Esophagus squamous epithelium (tissue), 5 donors: ENCODE measurements around the gene LSMEM2. TPM values are rescaled to one million over a fixed set of nuclear protein-coding genes. Genes with fewer than 3 reads are reported as not detected.
"Not testable (repeated sequence)": the region's sequence is repeated elsewhere in the genome, so short reads cannot be mapped to it uniquely, and the experiment has no call there.

ENCODE experiments used
- DNase-seq: peaks from one replicate; lab custom pipeline; 2025; lab: John Stamatoyannopoulos, UW
- H3K27ac ChIP-seq, 4 donors: fragments of 200-600 bp; sonication (generic); one replicate each; pipeline ENCODE4 v1.5.1; 2016 to 2019; ENCODE audit warnings: mild to moderate bottlenecking in 1 of 4
- H3K27me3 ChIP-seq, 4 donors: fragments of 200-600 bp; sonication (generic); 1 replicate in 3 of 4; 2 replicates in 1 of 4; pipeline versions ENCODE4 v1.5.1 to v1.6.0; 2017 to 2021; ENCODE audit warnings: antibody characterized with exemption in 1 of 4
- H3K36me3 ChIP-seq, 3 donors: fragments of 200-600 bp; sonication (generic); one replicate each; pipeline ENCODE4 v1.5.1; 2016 to 2019
- H3K4me1 ChIP-seq, 3 donors: fragments of 200-600 bp; sonication (generic); one replicate each; pipeline ENCODE4 v1.5.1; 2017 to 2019
- H3K4me3 ChIP-seq, 4 donors: fragments of 200-600 bp; sonication (generic); 1 replicate in 3 of 4; 2 replicates in 1 of 4; pipeline ENCODE4 v1.5.1; 2016 to 2019; ENCODE audit warnings: mild to moderate bottlenecking in 2 of 4, moderate library complexity in 1 of 4
- H3K9me3 ChIP-seq, 3 donors: fragments of 200-600 bp; sonication (generic); one replicate each; pipeline ENCODE4 v1.5.1; 2016 to 2019
- POLR2A ChIP-seq, 4 donors: fragments of 450-650 bp; IDR thresholded peaks; one replicate each; pipeline ENCODE4 v1.6.1; 2017; ENCODE audit warnings: antibody characterized with exemption in 4 of 4, mild to moderate bottlenecking in 4 of 4, moderate library complexity in 3 of 4
- WGBS, 2 donors: methylation state at CpG; one replicate each; pipeline ENCODE4 v1.1.5; 2018; 5-methylcytosine and 5-hydroxymethylcytosine counted together
- intact Hi-C: fragments of 100-400 bp; cut with DNase I; formaldehyde crosslinking; loops from one replicate; pipeline ENCODE4 v1.15.0; 2022
- total RNA-seq, 4 donors: library from RNA; depleted of rRNA; stranded (reverse); fragments of >200 nt; gene quantifications; one replicate each; pipeline ENCODE4 v1.1.0, GENCODE V29; 2016
- TF ChIP-seq, protein P1 (sequence below), 6 experiments: fragments of 450-650 bp in 4 of 6; fragments of 200-600 bp in 2 of 6; sonication (generic) in 2 of 6; IDR thresholded peaks; one replicate each; pipeline ENCODE4 v1.5.1; 2016 to 2019; ENCODE audit warnings: antibody characterized with exemption in 6 of 6, mild to moderate bottlenecking in 4 of 6, moderate library complexity in 4 of 6
- donor health status: DM: yes; HTN: yes; CAD: no.

Gene LSMEM2
- total RNA-seq, 4 donors from 2014 or later: not detected

DNA sequence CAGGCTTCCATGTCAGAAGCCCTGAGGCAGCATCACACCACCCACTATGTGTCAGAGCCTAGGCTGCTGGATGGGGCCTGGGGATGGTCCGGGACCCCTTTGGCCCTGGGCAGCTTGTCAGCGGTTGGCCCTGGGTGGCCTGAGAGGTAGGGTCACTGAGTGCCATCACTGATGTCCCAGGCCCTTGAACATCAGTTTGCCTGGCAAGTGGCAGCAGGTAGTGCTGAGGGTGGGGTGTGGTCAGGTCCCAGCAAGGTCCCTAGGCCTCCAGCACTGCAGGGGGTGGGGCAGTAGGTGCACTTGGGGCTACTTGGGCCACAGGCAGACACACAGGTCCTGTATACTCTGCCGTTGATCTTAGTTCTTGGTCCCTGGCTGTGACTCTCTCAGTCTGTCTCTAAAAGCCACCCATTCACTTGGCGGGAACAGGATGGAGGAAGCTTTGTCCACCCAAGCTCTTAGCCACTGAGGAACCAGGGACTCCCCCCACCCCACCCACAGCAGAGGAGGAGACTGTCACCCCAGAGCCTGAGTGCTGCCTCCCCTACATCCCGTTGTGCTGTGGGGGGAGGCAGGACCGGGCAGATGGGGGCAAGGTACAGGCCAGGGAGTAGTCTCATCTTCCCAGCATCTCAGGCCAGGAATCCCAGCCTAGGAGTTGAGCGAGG is 37.0 kb upstream of the LSMEM2 start:
- Histone ChIP-seq H3K4me3 (peak overlapping the region in 2 of 4 donors; percentile 2 to 33), H3K9me3 (no peaks in the 10 kb centered on the region), H3K27ac (peak overlapping the region; percentile 54 to 97 (median 92)), H3K27me3 (no peaks in the 10 kb centered on the region), H3K4me1 (peaks cover 77 to 100% (median 86%) of the 10 kb centered on the region in 3 donors), H3K36me3 (peaks cover 0 to 5% (median 0%) of the 10 kb centered on the region in 3 donors)
- 28% methylated on average over 3 of the region's 7 CpGs; no CpG with 5 or more reads in 1 of the 2 donors for WGBS, 2 donors
- TF ChIP-seq, protein P1, sequence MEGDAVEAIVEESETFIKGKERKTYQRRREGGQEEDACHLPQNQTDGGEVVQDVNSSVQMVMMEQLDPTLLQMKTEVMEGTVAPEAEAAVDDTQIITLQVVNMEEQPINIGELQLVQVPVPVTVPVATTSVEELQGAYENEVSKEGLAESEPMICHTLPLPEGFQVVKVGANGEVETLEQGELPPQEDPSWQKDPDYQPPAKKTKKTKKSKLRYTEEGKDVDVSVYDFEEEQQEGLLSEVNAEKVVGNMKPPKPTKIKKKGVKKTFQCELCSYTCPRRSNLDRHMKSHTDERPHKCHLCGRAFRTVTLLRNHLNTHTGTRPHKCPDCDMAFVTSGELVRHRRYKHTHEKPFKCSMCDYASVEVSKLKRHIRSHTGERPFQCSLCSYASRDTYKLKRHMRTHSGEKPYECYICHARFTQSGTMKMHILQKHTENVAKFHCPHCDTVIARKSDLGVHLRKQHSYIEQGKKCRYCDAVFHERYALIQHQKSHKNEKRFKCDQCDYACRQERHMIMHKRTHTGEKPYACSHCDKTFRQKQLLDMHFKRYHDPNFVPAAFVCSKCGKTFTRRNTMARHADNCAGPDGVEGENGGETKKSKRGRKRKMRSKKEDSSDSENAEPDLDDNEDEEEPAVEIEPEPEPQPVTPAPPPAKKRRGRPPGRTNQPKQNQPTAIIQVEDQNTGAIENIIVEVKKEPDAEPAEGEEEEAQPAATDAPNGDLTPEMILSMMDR (IDR thresholded peaks at IDR 0.05): no peak
- no peak for TF ChIP-seq POLR2A (IDR thresholded peaks at IDR 0.05)
- no peak for DNase-seq
- intact Hi-C loops: no loop called here

GRCh38 chr3:50242381-50242770 is 36.5 kb upstream of the LSMEM2 start:
- peak overlapping the region; percentile 54 to 97 (median 92) for H3K27ac ChIP-seq
- intact Hi-C loops: no loop called here
- H3K27me3 ChIP-seq: no peaks in the 10 kb centered on the region
- peaks cover 0 to 7% (median 0%) of the 10 kb centered on the region in 3 donors for H3K36me3 ChIP-seq
- peaks cover 77 to 100% (median 91%) of the 10 kb centered on the region in 3 donors for H3K4me1 ChIP-seq
- no peak for DNase-seq
- no peaks in the 10 kb centered on the region for H3K9me3 ChIP-seq
- TF ChIP-seq, protein P1 (IDR thresholded peaks at IDR 0.05): no peak
- no peak for TF ChIP-seq POLR2A (IDR thresholded peaks at IDR 0.05)
- H3K4me3 ChIP-seq: peak overlapping the region in 2 of 4 donors; percentile 2 to 33
- WGBS, 2 donors: 7 to 60% methylated on average over 1 to 2 of the region's 3 CpGs

GRCh38 chr3:50242851-50243542 is 35.9 kb upstream of the LSMEM2 start:
- WGBS, 2 donors: 20 to 40% methylated on average over 1 to 10 of the region's 14 CpGs
- Histone ChIP-seq H3K4me1 (peaks cover 77 to 100% (median 97%) of the 10 kb centered on the region in 3 donors), H3K36me3 (peaks cover 0 to 10% (median 0%) of the 10 kb centered on the region in 3 donors), H3K4me3 (peak overlapping the region in 2 of 4 donors; percentile 4 to 33), H3K27me3 (no peaks in the 10 kb centered on the region), H3K27ac (peak overlapping the region; percentile 54 to 97 (median 92)), H3K9me3 (no peaks in the 10 kb centered on the region)
- TF ChIP-seq, protein P1 (IDR thresholded peaks at IDR 0.05): peak in 1 of 6 experiments; percentile 14
- TF ChIP-seq POLR2A (IDR thresholded peaks at IDR 0.05): no peak
- DNase-seq: peak; percentile 47
- intact Hi-C loops: no loop called here

GRCh38 chr3:50243543-50243895 is 35.4 kb upstream of the LSMEM2 start:
- Histone ChIP-seq H3K36me3 (peaks cover 0 to 10% (median 0%) of the 10 kb centered on the region in 3 donors), H3K4me1 (peaks cover 77 to 100% (median 98%) of the 10 kb centered on the region in 3 donors), H3K27me3 (no peaks in the 10 kb centered on the region), H3K9me3 (no peaks in the 10 kb centered on the region), H3K4me3 (peak overlapping the region in 2 of 4 donors; percentile 4 to 33), H3K27ac (peak overlapping the region; percentile 54 to 97 (median 92))
- no peak for DNase-seq
- 65 to 74% methylated on average over 4 of the region's 4 CpGs for WGBS, 2 donors
- TF ChIP-seq, protein P1 (IDR thresholded peaks at IDR 0.05): no peak
- TF ChIP-seq POLR2A (IDR thresholded peaks at IDR 0.05): no peak
- intact Hi-C loops: no loop called here

- H3K27ac ChIP-seq: peak overlapping the region; percentile 87 to 97 (median 92)
- H3K4me3 ChIP-seq, H3K36me3 ChIP-seq, H3K9me3 ChIP-seq, intact Hi-C loops, H3K27me3 ChIP-seq, DNase-seq: not testable (repeated sequence)
- WGBS, 2 donors: 69 to 76% methylated on average over 5 to 6 of the region's 6 CpGs
- H3K4me1 ChIP-seq: peaks cover 77 to 100% (median 98%) of the 10 kb centered on the region in 3 donors
Observed at GRCh38 chr3:50244813-50245212, 34.1 kb upstream of the LSMEM2 start.
